A673 (cell line): ENCODE measurements around the gene ITPR3. TPM values are rescaled to one million over a fixed set of nuclear protein-coding genes. Genes with fewer than 3 reads are reported as not detected.

ENCODE experiments used
- BruUV-seq: library from RNA; stranded (reverse); fragments of 400-500 nt; replicated peaks from 2 replicates; lab custom pipeline; 2021; lab: Mats Ljungman, UMichigan
- CTCF ChIA-PET: fragments of 300-600 bp; sonication (Branson Sonifier 250); formaldehyde crosslinking; loops from one replicate; lab custom pipeline; 2022; ENCODE audit warnings: antibody characterized with exemption; lab: Charles Lee
- POLR2A ChIA-PET: fragments of 300-600 bp; sonication (Branson Sonifier 250); formaldehyde crosslinking; loops from one replicate; lab custom pipeline; 2022; ENCODE audit warnings: antibody characterized with exemption; ENCODE audit not compliant: low non-redundant PET; lab: Charles Lee
- DNase-seq: peaks from one replicate; pipeline ENCODE4 v3.0.0-alpha.2; 2015; ENCODE audit warnings: low spot score
- H3K27ac ChIP-seq: fragments of 200-600 bp; sonication (generic); 2 replicates; pipeline ENCODE4 v1.5.1; 2016; ENCODE audit warnings: mixed run types, low read depth, mild to moderate bottlenecking, mixed read lengths, antibody characterized with exemption, low read length; ENCODE audit not compliant: poor library complexity, severe bottlenecking
- H3K27me3 ChIP-seq: fragments of 200-600 bp; sonication (generic); replicated peaks from 2 replicates; pipeline ENCODE4 v1.6.1; 2017; ENCODE audit warnings: mixed run types, low read depth, mild to moderate bottlenecking, mixed read lengths, antibody characterized with exemption, low read length; ENCODE audit not compliant: insufficient read depth, poor library complexity
- H3K36me3 ChIP-seq: fragments of 200-600 bp; sonication (generic); 2 replicates; pipeline ENCODE4 v1.6.1; 2016; ENCODE audit warnings: mixed run types, mild to moderate bottlenecking, mixed read lengths, antibody characterized with exemption, low read length; ENCODE audit not compliant: insufficient read depth, poor library complexity, severe bottlenecking
- H3K4me1 ChIP-seq: fragments of 200-600 bp; sonication (generic); 2 replicates; pipeline ENCODE4 v1.6.1; 2017; ENCODE audit warnings: mixed run types, mild to moderate bottlenecking, mixed read lengths, antibody characterized with exemption, low read length; ENCODE audit not compliant: insufficient read depth, poor library complexity, severe bottlenecking
- H3K4me3 ChIP-seq: fragments of 200-600 bp; sonication (generic); 2 replicates; pipeline ENCODE4 v1.5.1; 2016; ENCODE audit warnings: low read depth, mixed run types, mild to moderate bottlenecking, mixed read lengths, low read length; ENCODE audit not compliant: poor library complexity, severe bottlenecking
- H3K9me3 ChIP-seq: fragments of 200-600 bp; sonication (generic); 2 replicates; pipeline ENCODE4 v1.6.1; 2016; ENCODE audit warnings: mixed run types, low read depth, mild to moderate bottlenecking, mixed read lengths, antibody characterized with exemption, low read length; ENCODE audit not compliant: poor library complexity, severe bottlenecking
- EZH2 ChIP-seq: fragments of 200-600 bp; sonication (generic); IDR thresholded peaks from 2 replicates; pipeline ENCODE4 v1.6.1; 2017; ENCODE audit warnings: borderline replicate concordance, low read depth, mild to moderate bottlenecking, mixed read lengths, antibody characterized with exemption, low read length; ENCODE audit not compliant: poor library complexity, severe bottlenecking
- intact Hi-C: fragments of 100-400 bp; cut with micrococcal nuclease; formaldehyde crosslinking; loops from one replicate; pipeline ENCODE4 v1.10.0; 2022; ENCODE audit not compliant: unreplicated experiment
- total RNA-seq: library from RNA; stranded (reverse); gene quantifications from 2 replicates; pipeline ENCODE4 v1.2.3, GENCODE V29; 2021
- TF ChIP-seq, protein P1 (sequence below): fragments of 300-800, 200-600 bp; sonication (generic); conservative IDR thresholded peaks from 2 replicates; pipeline ENCODE4 v1.5.1; 2017; ENCODE audit warnings: low read depth, mild to moderate bottlenecking, antibody characterized with exemption, low read length, moderate library complexity, mixed read lengths

Gene ITPR3
- total RNA-seq, 1 experiment from 2014 or later: 27.8 TPM

DNA sequence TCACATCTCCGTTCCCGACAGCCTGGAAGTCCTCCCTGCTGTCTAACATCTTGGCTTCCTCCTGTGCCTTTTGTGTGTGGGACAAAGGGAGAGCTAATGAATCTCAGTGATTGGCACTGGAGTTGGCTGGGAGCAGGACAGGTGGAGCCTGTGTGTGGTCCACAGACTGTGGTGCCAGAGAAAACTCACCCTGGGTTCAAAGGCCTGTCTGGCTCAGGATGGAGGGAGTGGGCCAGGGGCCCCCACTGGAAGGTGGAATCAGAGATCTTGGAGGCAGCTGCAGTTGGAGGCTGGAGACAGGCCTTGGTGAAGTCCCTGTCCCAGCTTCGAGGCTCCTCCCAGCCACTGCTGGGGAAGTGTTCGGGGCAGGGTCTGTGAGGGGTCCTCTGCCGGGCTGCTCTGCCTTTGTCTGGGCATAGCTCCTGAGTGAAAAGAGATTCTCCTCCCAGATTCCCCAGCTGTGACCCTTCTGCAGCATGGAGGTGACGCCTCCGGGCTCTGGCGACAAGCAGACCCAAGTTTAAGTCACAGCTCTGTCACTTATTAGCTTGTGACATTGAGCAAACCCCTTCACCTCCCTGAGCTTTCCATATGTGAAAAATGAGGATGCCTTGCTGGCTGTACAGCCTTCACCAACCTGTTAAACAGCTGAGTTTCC is 13.9 kb upstream of the ITPR3 start:
- intact Hi-C loops: no loop called here
- H3K27ac ChIP-seq: no peak overlapping the region
- DNase-seq: no peak
- POLR2A ChIA-PET: interaction anchor here (0.6 kb wide), 3 partner anchors 10 to 74 kb away, joined by 3 to 7 read pairs (median 5); no protein-coding TSS in a partner anchor
- H3K4me3 ChIP-seq: no peak overlapping the region
- TF ChIP-seq, protein P1, sequence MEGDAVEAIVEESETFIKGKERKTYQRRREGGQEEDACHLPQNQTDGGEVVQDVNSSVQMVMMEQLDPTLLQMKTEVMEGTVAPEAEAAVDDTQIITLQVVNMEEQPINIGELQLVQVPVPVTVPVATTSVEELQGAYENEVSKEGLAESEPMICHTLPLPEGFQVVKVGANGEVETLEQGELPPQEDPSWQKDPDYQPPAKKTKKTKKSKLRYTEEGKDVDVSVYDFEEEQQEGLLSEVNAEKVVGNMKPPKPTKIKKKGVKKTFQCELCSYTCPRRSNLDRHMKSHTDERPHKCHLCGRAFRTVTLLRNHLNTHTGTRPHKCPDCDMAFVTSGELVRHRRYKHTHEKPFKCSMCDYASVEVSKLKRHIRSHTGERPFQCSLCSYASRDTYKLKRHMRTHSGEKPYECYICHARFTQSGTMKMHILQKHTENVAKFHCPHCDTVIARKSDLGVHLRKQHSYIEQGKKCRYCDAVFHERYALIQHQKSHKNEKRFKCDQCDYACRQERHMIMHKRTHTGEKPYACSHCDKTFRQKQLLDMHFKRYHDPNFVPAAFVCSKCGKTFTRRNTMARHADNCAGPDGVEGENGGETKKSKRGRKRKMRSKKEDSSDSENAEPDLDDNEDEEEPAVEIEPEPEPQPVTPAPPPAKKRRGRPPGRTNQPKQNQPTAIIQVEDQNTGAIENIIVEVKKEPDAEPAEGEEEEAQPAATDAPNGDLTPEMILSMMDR: no peak
- no peak for TF ChIP-seq EZH2
- no TSS peak for BruUV-seq
- H3K9me3 ChIP-seq: no peaks in the 10 kb centered on the region
- CTCF ChIA-PET: no interaction called here
- H3K36me3 ChIP-seq: no peaks in the 10 kb centered on the region
- H3K27me3 ChIP-seq: no peaks in the 10 kb centered on the region
- no peaks in the 10 kb centered on the region for H3K4me1 ChIP-seq

DNA sequence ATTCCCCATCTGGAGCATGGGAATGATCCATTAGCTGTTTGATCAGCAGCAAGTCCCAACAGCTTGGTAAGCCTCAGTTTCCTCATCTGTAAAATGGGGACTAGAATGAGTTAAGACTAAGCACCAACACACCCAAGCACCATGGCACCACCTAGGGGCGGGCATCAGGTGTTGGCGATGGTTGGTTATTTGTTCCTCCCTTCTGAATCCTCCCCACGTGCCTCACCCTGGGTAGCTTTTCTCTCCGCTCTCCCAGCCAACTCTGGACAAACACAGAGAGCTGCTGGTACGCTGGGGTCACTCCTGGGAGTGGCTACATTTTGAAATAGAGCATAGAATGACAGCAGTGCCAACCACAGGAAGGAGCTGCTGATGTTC is 13.3 kb upstream of the ITPR3 start:
- CTCF ChIA-PET: interaction anchor here (0.6 kb wide), 1 partner anchor 11 kb away, joined by 3 read pairs; no protein-coding TSS in a partner anchor
- no peaks in the 10 kb centered on the region for H3K27me3 ChIP-seq
- no peak for DNase-seq
- BruUV-seq: no TSS peak
- TF ChIP-seq EZH2: no peak
- TF ChIP-seq, protein P1: peak; percentile 34; the same call in 1 of the 2 replicates
- H3K9me3 ChIP-seq: no peaks in the 10 kb centered on the region
- no peaks in the 10 kb centered on the region for H3K36me3 ChIP-seq
- intact Hi-C loops: no loop called here
- H3K4me1 ChIP-seq: no peaks in the 10 kb centered on the region
- no peak overlapping the region for H3K4me3 ChIP-seq
- POLR2A ChIA-PET: no interaction called here
- H3K27ac ChIP-seq: no peak overlapping the region

DNA sequence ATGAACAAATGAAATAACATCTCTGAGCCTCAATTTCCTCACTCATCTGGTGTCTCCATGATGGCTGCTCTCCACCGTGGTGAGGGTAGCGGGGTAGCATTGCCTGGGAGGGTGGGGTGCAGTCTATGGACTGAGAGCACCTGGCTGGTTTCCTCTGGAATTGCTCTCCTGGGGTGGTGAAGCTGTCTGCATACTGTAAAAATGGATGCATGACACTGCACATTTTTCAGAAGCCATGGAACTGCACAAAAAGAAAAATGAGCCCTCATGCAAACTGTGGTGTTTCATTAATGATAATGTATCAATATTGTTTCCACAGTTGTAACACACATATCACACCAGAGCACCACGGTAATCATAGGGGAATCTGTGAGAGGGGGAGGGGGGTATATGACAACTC is 12.1 kb upstream of the ITPR3 start:
- ChIA-PET CTCF (no interaction called here), POLR2A (no interaction called here)
- no peak for DNase-seq
- H3K27me3 ChIP-seq: no peaks in the 10 kb centered on the region
- no peak overlapping the region for H3K4me3 ChIP-seq
- intact Hi-C loops: no loop called here
- BruUV-seq: no TSS peak
- no peaks in the 10 kb centered on the region for H3K9me3 ChIP-seq
- no peaks in the 10 kb centered on the region for H3K4me1 ChIP-seq
- TF ChIP-seq, protein P1: no peak
- no peak for TF ChIP-seq EZH2
- H3K27ac ChIP-seq: no peak overlapping the region
- no peaks in the 10 kb centered on the region for H3K36me3 ChIP-seq
